GOT3 (cell line): ENCODE results near the gene DBH.

Experiments
- DNase-seq: peaks from one replicate; lab custom pipeline; 2025; ENCODE audit warnings: mixed read lengths; lab: John Stamatoyannopoulos, UW

Gene DBH

GRCh38 chr9:133643978-133644760 is 8.0 kb downstream of the DBH start:
- DNase-seq = no peak

DNA sequence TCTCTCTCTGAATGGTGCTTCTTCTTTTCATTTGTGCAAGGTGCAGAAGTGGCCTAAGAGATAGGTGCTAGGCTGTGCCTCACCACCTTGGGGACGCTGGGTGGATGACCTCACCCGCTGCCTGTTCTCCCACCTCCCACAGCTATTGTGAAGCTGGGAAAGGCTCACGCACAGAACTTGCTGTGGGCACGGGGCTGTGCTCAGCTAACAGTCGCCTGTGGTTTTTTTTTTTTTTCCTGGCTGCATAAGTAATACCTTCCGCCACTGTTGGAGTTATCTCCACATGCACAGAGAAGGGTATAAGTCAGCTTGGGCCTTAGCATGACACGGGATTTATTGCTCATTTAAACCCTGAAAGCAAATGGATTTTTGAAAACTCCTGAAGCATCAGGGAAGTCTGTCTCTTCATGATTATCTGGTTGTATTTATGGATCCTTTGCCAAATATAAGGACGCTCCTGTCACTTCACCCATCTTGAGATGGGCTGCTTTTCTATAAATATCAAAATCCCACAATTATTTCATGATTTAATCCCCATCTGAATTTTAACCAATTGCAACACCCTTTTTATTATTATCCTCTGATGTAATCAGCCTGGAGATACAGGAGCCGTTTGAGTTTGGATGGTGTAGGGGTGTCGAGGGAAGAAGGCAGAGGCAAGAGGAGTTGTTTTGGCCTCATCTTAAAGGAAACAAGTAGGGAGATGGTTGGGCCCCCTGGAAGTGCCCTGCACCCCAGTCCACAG is 9.0 kb downstream of the DBH start:
- no peak for DNase-seq

DNA sequence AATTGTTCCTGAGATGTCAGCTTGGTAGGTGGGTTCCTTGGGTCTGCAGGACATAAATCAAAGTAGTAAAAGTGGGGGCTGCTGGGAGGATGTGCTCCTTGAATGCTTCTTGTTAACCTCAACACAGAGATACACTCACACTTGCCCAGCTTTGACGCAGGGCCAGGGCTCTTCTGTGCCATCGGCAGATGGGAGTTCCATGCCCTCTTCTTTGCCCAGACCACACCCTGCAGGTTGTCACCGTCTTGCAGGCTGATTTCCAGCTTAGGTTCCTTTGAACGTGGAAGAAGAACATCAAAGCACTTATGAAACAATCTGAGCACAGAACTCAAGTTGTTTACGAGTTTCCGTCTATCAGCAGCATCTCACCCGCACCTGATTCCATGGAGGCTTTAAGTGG is 11.0 kb downstream of the DBH start:
- DNase-seq = no peak

DNA sequence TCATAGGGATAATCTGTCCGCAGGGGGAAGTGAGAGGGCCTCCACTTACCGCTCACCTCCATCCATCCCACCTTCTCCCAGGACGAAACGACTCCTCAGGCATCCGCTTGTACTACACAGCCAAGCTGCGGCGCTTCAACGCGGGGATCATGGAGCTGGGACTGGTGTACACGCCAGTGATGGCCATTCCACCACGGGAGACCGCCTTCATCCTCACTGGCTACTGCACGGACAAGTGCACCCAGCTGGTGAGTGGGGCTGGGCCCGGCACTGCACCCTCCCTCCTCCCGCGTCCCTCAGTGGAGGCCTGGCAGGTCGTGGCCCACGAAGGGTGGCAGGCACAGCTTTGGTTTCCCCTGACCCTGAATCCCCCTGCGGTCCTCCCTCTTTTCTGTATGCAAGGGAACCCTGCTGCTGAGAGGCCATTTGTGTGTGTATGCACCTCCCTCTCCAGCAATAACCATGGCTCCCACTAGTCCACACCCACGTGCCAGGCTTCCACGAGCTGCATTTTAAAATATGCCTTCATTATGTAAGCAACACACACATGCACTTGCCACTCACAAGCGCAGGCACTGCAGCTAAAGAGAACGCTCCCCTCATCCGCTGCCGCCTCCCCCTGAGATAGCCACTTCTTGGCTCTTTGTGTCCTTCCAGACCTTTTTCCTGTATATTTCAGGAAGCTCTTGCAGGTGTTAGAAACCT is 11.8 kb downstream of the DBH start:
- DNase-seq = no peak

DNA sequence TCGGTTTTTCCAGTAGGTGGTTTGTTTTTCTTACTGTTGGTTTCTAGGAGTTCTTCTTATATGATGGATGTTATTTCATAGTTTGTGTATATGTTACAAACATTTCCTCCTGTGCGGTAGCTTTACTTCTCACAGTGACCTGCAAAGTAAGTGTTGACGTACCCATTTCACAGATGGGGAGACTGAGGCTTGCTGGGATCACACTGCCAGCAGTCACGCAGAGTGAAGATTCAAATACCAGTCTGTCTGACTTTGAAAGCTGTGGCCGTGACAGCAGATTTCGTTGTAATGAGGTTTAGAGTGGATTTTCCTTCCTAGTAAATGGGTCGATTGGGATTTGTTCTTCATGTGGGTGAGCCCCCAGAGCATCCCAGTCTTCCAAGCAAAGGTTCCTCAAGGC is 13.0 kb downstream of the DBH start:
- DNase-seq = no peak

- DNase-seq = no peak
These were observed 13.9 kb downstream of the DBH start for GRCh38 chr9:133650026-133650425.

- DNase-seq = no peak
These were observed 17.5 kb downstream of the DBH start for GRCh38 chr9:133653638-133654037.

- DNase-seq = no peak
These were observed 18.8 kb downstream of the DBH start for GRCh38 chr9:133654736-133655657.

DNA sequence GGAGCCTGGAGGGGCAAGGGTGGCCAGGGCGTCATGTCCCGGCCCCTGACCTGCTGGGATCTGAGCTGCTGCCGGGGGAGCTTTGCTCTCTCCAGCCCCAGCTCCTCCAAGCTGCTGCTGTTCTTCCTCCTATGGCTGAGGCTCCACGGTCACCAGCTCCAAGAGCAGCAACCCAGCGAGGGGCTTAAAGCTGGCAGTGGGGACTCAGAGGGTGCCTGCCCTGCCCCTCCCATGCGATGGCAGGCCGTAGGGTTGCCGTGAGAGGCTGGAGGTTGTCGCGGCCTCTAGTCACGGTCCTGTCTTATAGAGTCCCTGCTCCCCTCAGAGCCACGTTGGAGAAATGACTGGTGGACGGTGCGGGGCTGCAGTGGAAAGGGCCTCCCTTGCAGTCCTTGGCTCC is 19.5 kb downstream of the DBH start:
- DNase-seq = no peak

DNA sequence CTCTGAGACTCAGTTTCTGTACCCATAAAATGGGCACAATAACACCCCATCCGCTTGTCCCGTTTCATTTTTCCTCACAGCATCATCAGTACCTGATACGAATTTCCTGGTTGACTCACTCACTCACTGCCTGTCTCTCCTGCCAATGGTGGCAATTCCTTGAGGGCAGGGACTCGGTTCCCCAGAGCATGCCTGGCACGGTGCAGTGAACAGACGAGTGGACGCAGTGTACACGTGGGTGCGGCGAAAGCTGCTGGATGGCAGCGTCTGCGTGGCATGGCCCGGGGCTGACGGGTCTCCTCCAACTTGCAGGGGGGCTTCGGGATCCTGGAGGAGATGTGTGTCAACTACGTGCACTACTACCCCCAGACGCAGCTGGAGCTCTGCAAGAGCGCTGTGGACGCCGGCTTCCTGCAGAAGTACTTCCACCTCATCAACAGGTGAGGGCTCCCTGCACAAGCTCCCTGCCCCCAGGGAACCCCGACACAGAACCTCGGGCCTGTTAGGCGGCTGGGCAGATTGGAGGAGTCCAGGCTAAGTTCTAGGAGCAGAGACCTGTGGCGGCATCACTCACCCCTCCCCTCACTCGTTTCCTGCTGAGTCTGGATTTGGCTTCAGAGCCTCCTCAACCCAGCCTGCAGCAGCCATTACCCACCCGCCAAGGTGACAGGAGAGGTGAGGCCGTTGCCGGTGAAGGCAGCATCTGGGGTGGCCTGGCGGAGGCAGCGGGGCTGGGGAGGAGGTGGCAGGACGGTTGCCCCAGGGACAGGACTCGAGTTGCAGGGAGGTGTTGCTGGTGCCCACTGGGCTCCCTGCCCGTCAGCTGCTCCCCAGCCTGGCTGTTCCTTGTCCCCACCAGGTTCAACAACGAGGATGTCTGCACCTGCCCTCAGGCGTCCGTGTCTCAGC is 20.3 kb downstream of the DBH start:
- DNase-seq = no peak

GRCh38 chr9:133657120-133657661 is 21.0 kb downstream of the DBH start:
- no peak for DNase-seq

DNA sequence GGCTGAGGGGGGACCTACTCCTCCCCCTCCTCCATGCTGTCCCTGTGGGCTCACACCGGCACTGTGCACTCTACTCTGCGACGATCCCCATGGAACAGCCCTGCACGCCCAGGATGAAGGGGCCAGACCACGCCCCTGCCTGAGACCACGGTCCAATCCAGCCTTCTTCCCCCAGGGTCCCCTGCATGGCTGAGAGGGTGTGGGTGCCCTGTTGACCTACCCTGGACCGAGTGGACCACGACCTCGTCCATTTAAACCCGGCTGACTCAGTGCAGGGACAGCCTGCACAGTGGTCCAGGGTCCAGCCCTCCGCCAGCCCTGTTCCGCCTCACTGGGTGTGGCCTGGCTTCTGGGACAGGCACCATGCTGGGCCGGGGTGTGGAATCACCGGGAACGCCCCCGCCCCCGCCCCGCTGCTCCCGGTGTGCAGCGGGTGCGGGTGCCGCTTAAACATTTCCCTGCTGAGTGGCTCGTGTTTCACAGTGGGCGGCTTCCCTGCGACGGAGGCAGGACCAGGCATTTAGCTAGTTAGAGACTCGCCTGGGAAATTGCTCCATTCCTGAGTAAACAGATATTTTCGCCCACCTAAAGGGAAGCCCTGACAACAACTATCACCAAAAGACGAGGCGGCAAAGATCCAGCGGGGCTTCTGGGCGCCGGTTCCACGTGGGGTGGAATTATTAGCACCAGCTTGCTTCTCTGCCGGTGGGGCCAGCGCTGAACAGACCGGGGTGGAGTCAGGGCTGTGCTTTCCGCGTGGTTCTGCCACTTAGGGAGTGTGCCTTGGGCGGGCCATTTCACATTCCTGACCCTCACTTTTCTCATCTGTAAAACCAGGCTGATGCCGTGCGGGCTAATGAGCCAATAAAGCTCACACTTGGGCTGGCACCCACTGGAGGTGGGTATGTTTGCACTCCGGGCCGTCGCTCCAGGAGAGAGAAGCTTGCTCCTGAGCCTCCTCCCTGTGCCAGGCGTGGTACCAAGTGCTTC is 22.6 kb downstream of the DBH start:
- DNase-seq = no peak

- no peak for DNase-seq
These were observed 23.4 kb downstream of the DBH start for GRCh38 chr9:133659516-133659915.

GRCh38 chr9:133661846-133662540 is 25.8 kb downstream of the DBH start:
- DNase-seq = no peak

DNA sequence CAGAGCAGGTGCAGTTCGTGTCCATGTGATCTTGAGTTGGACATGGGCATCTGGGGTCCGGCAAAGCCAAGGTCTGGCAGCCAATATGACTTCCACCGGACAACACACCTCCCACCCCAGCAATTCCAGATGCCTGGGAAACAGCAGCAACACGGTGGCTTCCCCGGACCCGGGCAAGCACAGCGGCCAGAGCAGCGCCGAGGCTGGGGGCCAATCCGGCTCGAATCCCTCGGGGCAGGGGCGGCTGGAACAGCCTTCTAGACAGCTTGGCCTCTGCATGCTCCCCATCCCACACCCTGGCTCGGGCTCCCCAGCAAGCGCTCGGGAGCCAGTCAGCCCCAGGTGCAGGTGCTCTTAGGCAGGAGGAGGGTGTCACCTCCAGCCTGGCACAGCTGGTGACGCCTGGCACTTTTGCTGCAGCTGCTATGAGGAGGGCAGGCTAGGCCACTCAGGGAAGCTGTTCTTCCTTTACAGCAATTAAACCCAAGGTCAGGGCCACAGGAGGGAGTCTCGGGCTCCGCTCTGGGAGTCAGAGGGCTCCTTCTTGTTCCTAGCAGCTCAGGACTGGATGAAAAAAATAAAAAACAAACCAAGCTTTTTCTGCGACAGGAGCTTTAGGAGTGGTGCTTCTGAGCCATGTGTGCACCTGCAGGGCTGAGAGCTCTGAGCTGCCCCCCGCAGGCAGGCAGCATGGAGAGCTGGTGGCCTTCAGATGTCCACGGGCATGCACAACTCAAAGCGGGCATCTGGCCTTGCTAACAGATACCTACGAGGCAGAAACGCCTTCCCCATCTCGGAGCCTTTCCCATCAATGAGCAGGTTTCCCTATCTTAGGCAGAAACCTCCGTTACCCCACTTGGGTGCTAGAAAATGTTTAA is 28.2 kb downstream of the DBH start:
- no peak for DNase-seq

- DNase-seq = no peak
These were observed 28.9 kb downstream of the DBH start for GRCh38 chr9:133665096-133665495.

DNA sequence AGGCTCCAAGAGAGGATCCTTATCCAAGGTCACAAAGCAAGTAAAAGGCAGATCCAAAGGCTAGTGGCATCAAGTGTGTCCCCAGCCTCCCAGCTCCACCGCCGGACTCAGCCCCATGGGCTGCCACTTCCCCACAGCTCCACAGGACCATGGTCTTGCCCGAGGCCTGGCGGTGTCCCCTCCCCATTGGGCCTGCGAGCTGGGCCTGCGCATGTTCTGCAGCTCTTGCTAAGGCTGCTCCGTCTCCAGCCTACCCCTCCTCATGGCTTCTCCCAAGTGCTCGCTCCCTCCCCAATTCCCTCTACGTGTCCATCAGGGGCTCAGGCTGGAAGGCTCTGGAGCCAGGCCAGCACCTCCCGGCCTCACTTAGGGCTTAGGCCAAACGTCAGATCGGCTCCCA is 29.4 kb downstream of the DBH start:
- DNase-seq = no peak

- no peak for DNase-seq
These were observed 30.2 kb downstream of the DBH start for GRCh38 chr9:133666387-133666786.
